Right lobe of liver (tissue), 6 donors: ENCODE measurements around the gene ADCYAP1. TPM values are rescaled to one million over a fixed set of nuclear protein-coding genes. Genes with fewer than 3 reads are reported as not detected.
A peak's percentile ranks its signal among the peaks of the same experiment; 100 is the strongest.
"Not testable (repeated sequence)": the region's sequence is repeated elsewhere in the genome, so short reads cannot be mapped to it uniquely, and the experiment has no call there.

ENCODE experiments used
- ATAC-seq, 4 donors: fragments of 200-7000 bp; cut with Tn5 transposase; one replicate each; pipeline ENCODE4 v1.9.1; 2020; ENCODE audit warnings: mild to moderate bottlenecking in 4 of 4, moderate library complexity in 4 of 4
- DNase-seq, 3 donors: peaks; one replicate each; pipeline ENCODE4 v3.0.0-alpha.2; 2020
- H3K27ac ChIP-seq, 3 donors: fragments of 200-600 bp; one replicate each; pipeline ENCODE4 v1.8.0; 2022
- H3K27me3 ChIP-seq, 2 donors: fragments of 200-600 bp; one replicate each; pipeline ENCODE4 v1.8.0; 2022
- H3K36me3 ChIP-seq, 4 donors: fragments of 200-600 bp; sonication (generic) in 1 of 4; one replicate each; pipeline versions ENCODE4 v1.5.1 to v1.8.0; 2017 to 2022; ENCODE audit warnings: control low read depth in 1 of 4
- H3K4me1 ChIP-seq, 4 donors: fragments of 200-600 bp; sonication (generic) in 1 of 4; one replicate each; pipeline versions ENCODE4 v1.5.1 to v1.8.0; 2017 to 2022; ENCODE audit warnings: control low read depth in 1 of 4
- H3K4me3 ChIP-seq, 3 donors: fragments of 200-600 bp; one replicate each; pipeline ENCODE4 v1.8.0; 2022
- H3K9me3 ChIP-seq, 4 donors: fragments of 200-600 bp; sonication (generic) in 1 of 4; one replicate each; pipeline versions ENCODE4 v1.5.1 to v1.8.0; 2017 to 2022; ENCODE audit warnings: control low read depth in 1 of 4
- POLR2A ChIP-seq: fragments of 450-650 bp; IDR thresholded peaks from one replicate; pipeline ENCODE4 v1.6.1; 2017; ENCODE audit warnings: antibody characterized with exemption, mild to moderate bottlenecking
- WGBS: methylation state at CpG from one replicate; pipeline ENCODE4 v1.1.6; 2018; ENCODE audit warnings: low coverage, low lambda C conversion rate; ENCODE audit not compliant: insufficient coverage; ENCODE audit errors: missing lambda C conversion rate; 5-methylcytosine and 5-hydroxymethylcytosine counted together
- intact Hi-C, 2 donors: fragments of 100-400 bp; cut with DNase I; formaldehyde crosslinking; loops; one replicate each; pipeline versions ENCODE4 v1.11.2 to v1.14.1; 2022
- long read RNA-seq: library from polyadenylated mRNA; unstranded; transcript quantifications from one replicate; pipeline ENCODE4 v2.0.0, GENCODE V29; 2019
- total RNA-seq, 6 experiments: library from RNA; depleted of rRNA in 2 of 6; stranded (reverse); fragments of >200 nt in 2 of 6; fragmentation: NEBNext Ultra II Directional in 3 of 6; extraction: Animal tissue kit (Norgen Biotek cat#: 25700) in 3 of 6; gene quantifications; one replicate each; pipeline versions ENCODE4 v1.1.0 to v1.2.4, GENCODE V29; 2016 to 2023
- TF ChIP-seq, protein P1 (sequence below), 4 donors: fragments of 200-600 bp in 3 of 4; fragments of 450-650 bp in 1 of 4; IDR thresholded peaks; one replicate each; pipeline versions ENCODE4 v1.5.1 to v1.8.0; 2016 to 2022; ENCODE audit warnings: antibody characterized with exemption in 4 of 4, mild to moderate bottlenecking in 2 of 4
- donor health status: DM: no; HTN: yes; CAD: no.
- donor health status: DM: no; HTN: no; CAD: no.
- donor health status: DM: no; HTN: no; CAD: no.
- donor health status: DM: no; HTN: yes; CAD: no.
- donor health status: DM: no; HTN: yes; CAD: no.

Gene ADCYAP1
- total RNA-seq: under 1 TPM in 1 of 6 experiments, not detected in 5; 0.12 TPM
- long read RNA-seq: 0 reads

DNA sequence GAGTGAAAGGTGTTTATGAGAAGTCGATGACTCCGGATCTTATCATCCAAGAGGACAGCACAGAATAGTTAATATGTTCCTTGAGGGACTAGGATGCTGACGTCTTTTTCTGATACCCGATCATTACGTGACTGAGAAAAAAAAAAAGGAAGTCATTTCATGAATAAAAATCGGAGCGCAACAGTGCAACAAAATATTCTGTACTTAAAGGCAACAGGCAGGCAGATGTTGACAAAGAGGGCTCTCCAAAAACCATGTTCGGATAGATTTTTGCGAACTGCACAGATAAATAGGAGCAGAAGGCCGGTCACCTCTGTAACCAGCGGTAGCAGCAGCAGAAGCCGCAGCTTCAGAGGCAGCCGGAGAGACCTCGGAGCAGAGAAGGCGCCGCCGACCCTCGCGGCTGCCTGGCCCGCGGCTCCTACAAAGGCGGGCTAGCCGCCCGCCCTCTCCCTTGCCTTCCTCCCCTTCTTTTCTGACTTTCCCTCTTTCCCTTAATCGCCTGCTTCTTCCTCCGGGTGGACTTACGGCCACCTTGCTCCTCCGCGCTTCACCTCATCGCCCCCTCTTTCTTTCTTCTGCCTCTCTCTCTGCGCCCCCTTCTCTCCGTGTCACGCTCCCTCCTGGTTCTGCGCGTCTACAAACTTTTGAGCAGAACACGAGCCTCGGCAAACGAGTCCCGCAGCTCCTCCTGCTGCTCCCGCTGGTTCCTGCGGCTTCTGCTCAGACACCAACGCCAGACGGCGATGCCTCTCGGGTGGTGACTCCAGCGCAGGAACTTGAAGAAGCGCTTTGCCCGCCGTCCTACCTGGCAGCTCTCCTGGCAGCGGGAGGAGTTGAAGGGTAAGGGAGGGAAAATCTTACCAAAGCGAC lies at the start of gene ADCYAP1:
Gene ADCYAP1 (plus strand): TSS at position 654 of the 873 bp plus-strand sequence. CDS start 516 bp downstream, outside the sequence.
- DNase-seq (no peak), ATAC-seq (no peak)
- Histone ChIP-seq H3K9me3 (no peaks in the 10 kb centered on the region), H3K36me3 (no peaks in the 10 kb centered on the region), H3K4me3 (no peak within 1 kb of the TSS), H3K27ac (no peak within 1 kb of the TSS), H3K4me1 (peaks cover 0 to 25% (median 7%) of the 10 kb centered on the region in 4 donors), H3K27me3 (peaks cover 10 to 54% of the 10 kb centered on the region in 2 donors)
- WGBS: 8% methylated on average over 29 of the region's 51 CpGs
- TF ChIP-seq, protein P1, sequence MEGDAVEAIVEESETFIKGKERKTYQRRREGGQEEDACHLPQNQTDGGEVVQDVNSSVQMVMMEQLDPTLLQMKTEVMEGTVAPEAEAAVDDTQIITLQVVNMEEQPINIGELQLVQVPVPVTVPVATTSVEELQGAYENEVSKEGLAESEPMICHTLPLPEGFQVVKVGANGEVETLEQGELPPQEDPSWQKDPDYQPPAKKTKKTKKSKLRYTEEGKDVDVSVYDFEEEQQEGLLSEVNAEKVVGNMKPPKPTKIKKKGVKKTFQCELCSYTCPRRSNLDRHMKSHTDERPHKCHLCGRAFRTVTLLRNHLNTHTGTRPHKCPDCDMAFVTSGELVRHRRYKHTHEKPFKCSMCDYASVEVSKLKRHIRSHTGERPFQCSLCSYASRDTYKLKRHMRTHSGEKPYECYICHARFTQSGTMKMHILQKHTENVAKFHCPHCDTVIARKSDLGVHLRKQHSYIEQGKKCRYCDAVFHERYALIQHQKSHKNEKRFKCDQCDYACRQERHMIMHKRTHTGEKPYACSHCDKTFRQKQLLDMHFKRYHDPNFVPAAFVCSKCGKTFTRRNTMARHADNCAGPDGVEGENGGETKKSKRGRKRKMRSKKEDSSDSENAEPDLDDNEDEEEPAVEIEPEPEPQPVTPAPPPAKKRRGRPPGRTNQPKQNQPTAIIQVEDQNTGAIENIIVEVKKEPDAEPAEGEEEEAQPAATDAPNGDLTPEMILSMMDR (IDR thresholded peaks at IDR 0.05): no peak
- no peak for TF ChIP-seq POLR2A
- intact Hi-C loops: no loop called here

GRCh38 chr18:857986-858385 lies 46.7 kb upstream of the ADCYAP1 start:
- ATAC-seq (no peak), DNase-seq (no peak)
- Histone ChIP-seq H3K27ac (no peak overlapping the region), H3K9me3 (no peaks in the 10 kb centered on the region), H3K4me3 (no peak overlapping the region), H3K4me1 (no peaks in the 10 kb centered on the region), H3K36me3 (no peaks in the 10 kb centered on the region), H3K27me3 (no peaks in the 10 kb centered on the region)
- TF ChIP-seq, protein P1 (IDR thresholded peaks at IDR 0.05): no peak
- no peak for TF ChIP-seq POLR2A
- WGBS: 38% methylated on average over 2 of the region's 2 CpGs
- intact Hi-C loops: no loop called here

- Histone ChIP-seq H3K9me3 (no peaks in the 10 kb centered on the region), H3K4me1 (no peaks in the 10 kb centered on the region), H3K27me3 (no peaks in the 10 kb centered on the region), H3K36me3 (no peaks in the 10 kb centered on the region), H3K4me3 (no peak overlapping the region), H3K27ac (no peak overlapping the region)
- DNase-seq: peak; percentile 74 to 77 (median 74)
- TF ChIP-seq POLR2A: no peak
- TF ChIP-seq, protein P1 (IDR thresholded peaks at IDR 0.05): peak; percentile 91 to 98 (median 96)
- intact Hi-C loops: no loop called here
- WGBS: 0% methylated on average over 14 of the region's 15 CpGs
- ATAC-seq: peak; percentile 99 to 100 (median 99)
These were observed 39.8 kb upstream of the ADCYAP1 start for GRCh38 chr18:864872-865273.

- ATAC-seq (no peak), DNase-seq (no peak)
- Histone ChIP-seq H3K27ac (no peak overlapping the region), H3K4me3 (no peak overlapping the region), H3K36me3 (no peaks in the 10 kb centered on the region), H3K4me1 (no peaks in the 10 kb centered on the region), H3K9me3 (no peaks in the 10 kb centered on the region), H3K27me3 (no peaks in the 10 kb centered on the region)
- intact Hi-C loops: no loop called here
- no peak for TF ChIP-seq POLR2A
- TF ChIP-seq, protein P1 (IDR thresholded peaks at IDR 0.05): no peak
- 70% methylated on average over 3 of the region's 3 CpGs for WGBS
These were observed 37.4 kb upstream of the ADCYAP1 start for GRCh38 chr18:867257-867656.

DNA sequence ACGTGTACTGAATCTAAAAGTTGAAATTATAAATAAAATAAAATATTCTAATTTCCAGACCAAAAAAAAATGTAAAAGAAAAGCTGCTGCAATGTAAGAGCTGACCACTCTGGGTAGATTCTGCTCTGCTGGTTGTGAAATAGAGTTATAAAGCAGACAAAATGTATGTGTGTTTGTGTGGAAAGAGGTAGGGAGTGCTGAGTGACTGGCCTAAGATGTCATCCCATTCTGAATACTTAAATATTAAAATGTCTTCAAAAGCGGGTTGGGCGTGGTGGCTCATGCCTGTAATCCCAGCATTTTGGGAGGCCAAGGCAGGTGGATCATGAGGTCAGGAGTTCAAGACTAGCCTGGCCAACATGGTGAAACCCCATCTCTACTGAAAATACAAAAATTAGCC lies 31.2 kb upstream of the ADCYAP1 start:
- H3K27me3 ChIP-seq, intact Hi-C loops, H3K36me3 ChIP-seq, H3K4me1 ChIP-seq, DNase-seq, ATAC-seq, H3K9me3 ChIP-seq, H3K27ac ChIP-seq, H3K4me3 ChIP-seq: not testable (repeated sequence)
- 69% methylated on average over 3 of the region's 3 CpGs for WGBS
